ENCODE results near the gene LRRK1. TPM values are rescaled to one million over a fixed set of nuclear protein-coding genes. Genes with fewer than 3 reads are reported as not detected.

The LRRK1 gene
- polyA plus RNA-seq, 1 donor (not counting 4 experiments of a cell fraction or from before 2014, with no cell fraction given), result 6.2 TPM

- FAIRE-seq (no peak), DNase-seq (ENCODE audit: low read depth, low spot score) (no peak)
- Histone ChIP-seq H3K9me3 (ENCODE audit: control insufficient read depth, low read depth, low read length) (no peaks in the 10 kb centered on the region), H3K79me2 (ENCODE audit: control insufficient read depth, insufficient read depth, low read length) (no peaks in the 10 kb centered on the region), H2AFZ (ENCODE audit: control insufficient read depth, low read length) (no peak overlapping the region), H3K9me1 (ENCODE audit: control insufficient read depth, extremely low read depth, insufficient read depth, low read length) (no peaks in the 10 kb centered on the region), H3K36me3 (ENCODE audit: control insufficient read depth in 2 of 2, extremely low read depth in 1 of 2, insufficient read depth in 2 of 2, low read length in 2 of 2) (peaks cover 4 to 5% of the 10 kb centered on the region in 2 experiments), H3K4me1 (ENCODE audit: control insufficient read depth, extremely low read depth, insufficient read depth, low read length) (peaks cover 13% of the 10 kb centered on the region), H3K27me3 (ENCODE audit: control insufficient read depth, extremely low read depth, insufficient read depth, low read length) (no peaks in the 10 kb centered on the region), H3K4me2 (ENCODE audit: control insufficient read depth, extremely low read depth, insufficient read depth, low read depth, low read length) (no peak overlapping the region), H3K4me3 (ENCODE audit: control insufficient read depth in 2 of 3, extremely low read depth in 1 of 3, insufficient read depth in 2 of 3, low read depth in 1 of 3, low read length in 3 of 3) (no peak overlapping the region), H4K20me1 (ENCODE audit: control insufficient read depth, extremely low read depth, insufficient read depth, low read length) (no peaks in the 10 kb centered on the region), H3K27ac (ENCODE audit: control insufficient read depth, insufficient read depth, low read length) (no peak overlapping the region), H3K9ac (ENCODE audit: control insufficient read depth, extremely low read depth, insufficient read depth, low read length) (no peak overlapping the region)
- TF ChIP-seq EZH2 (IDR thresholded peaks at IDR 0.05; ENCODE audit: low read length), result no peak
- no peak for TF ChIP-seq CTCF (optimal IDR thresholded peaks at IDR 0.05 in 1 of 3, IDR thresholded peaks at IDR 0.05 in 1 of 3, conservative IDR thresholded peaks at IDR 0.05 in 1 of 3; ENCODE audit: extremely low read depth in 1 of 3, insufficient read depth in 2 of 3, low read length in 3 of 3)
- dilution Hi-C loops (cut with MboI; ENCODE audit: extremely low pct_ligation_motif_present, low sequenced_read_pairs), result no loop called here
Observed at GRCh38 chr15:101009176-101009575, 90.0 kb downstream of the LRRK1 start.

GRCh38 chr15:101010781-101011180 is 91.6 kb downstream of the LRRK1 start:
- H3K4me3 ChIP-seq (ENCODE audit: control insufficient read depth in 2 of 3, extremely low read depth in 1 of 3, insufficient read depth in 2 of 3, low read depth in 1 of 3, low read length in 3 of 3), result no peak overlapping the region
- H3K9ac ChIP-seq (ENCODE audit: control insufficient read depth, extremely low read depth, insufficient read depth, low read length), result no peak overlapping the region
- no peak for DNase-seq (ENCODE audit: low read depth, low spot score)
- H3K9me1 ChIP-seq (ENCODE audit: control insufficient read depth, extremely low read depth, insufficient read depth, low read length), result no peaks in the 10 kb centered on the region
- peaks cover 5 to 6% of the 10 kb centered on the region in 2 experiments for H3K36me3 ChIP-seq (ENCODE audit: control insufficient read depth in 2 of 2, extremely low read depth in 1 of 2, insufficient read depth in 2 of 2, low read length in 2 of 2)
- no peaks in the 10 kb centered on the region for H3K27me3 ChIP-seq (ENCODE audit: control insufficient read depth, extremely low read depth, insufficient read depth, low read length)
- dilution Hi-C loops (cut with MboI; ENCODE audit: extremely low pct_ligation_motif_present, low sequenced_read_pairs), result no loop called here
- TF ChIP-seq CTCF (optimal IDR thresholded peaks at IDR 0.05 in 1 of 3, IDR thresholded peaks at IDR 0.05 in 1 of 3, conservative IDR thresholded peaks at IDR 0.05 in 1 of 3; ENCODE audit: extremely low read depth in 1 of 3, insufficient read depth in 2 of 3, low read length in 3 of 3) (no peak), EZH2 (IDR thresholded peaks at IDR 0.05; ENCODE audit: low read length) (no peak)
- H3K4me1 ChIP-seq (ENCODE audit: control insufficient read depth, extremely low read depth, insufficient read depth, low read length), result peaks cover 13% of the 10 kb centered on the region
- no peaks in the 10 kb centered on the region for H3K9me3 ChIP-seq (ENCODE audit: control insufficient read depth, low read depth, low read length)
- no peak overlapping the region for H2AFZ ChIP-seq (ENCODE audit: control insufficient read depth, low read length)
- H3K4me2 ChIP-seq (ENCODE audit: control insufficient read depth, extremely low read depth, insufficient read depth, low read depth, low read length), result no peak overlapping the region
- H3K27ac ChIP-seq (ENCODE audit: control insufficient read depth, insufficient read depth, low read length), result no peak overlapping the region
- FAIRE-seq, result no peak
- no peaks in the 10 kb centered on the region for H3K79me2 ChIP-seq (ENCODE audit: control insufficient read depth, insufficient read depth, low read length)
- no peaks in the 10 kb centered on the region for H4K20me1 ChIP-seq (ENCODE audit: control insufficient read depth, extremely low read depth, insufficient read depth, low read length)
